ENCODE data around the gene SMC4. TPM values are rescaled to one million over a fixed set of nuclear protein-coding genes. Genes with fewer than 3 reads are reported as not detected.

Gene SMC4
- total and polyA plus RNA-seq, 2 of the 13 experiments (the other 11 are each of a cell fraction or from before 2014, with no cell fraction given): 19.2 to 74.3 TPM

GRCh38 chr3:160449636-160450598, 50.5 kb downstream of the SMC4 start, which contains the start of gene TRIM59:
Gene TRIM59 (minus strand): TSS chr3:160449786. CDS start chr3:160439183, 10,603 bp downstream.
- BruUV-seq (replicated peaks): no TSS peak
- H3K79me2 ChIP-seq (ENCODE audit: insufficient read depth, low read length): no peaks in the 10 kb centered on the region
- no peaks in the 10 kb centered on the region for H3K9me3 ChIP-seq (ENCODE audit: low read length)
- H2AFZ ChIP-seq (ENCODE audit: low read length): peak within 1 kb of the TSS; percentile 36
- FAIRE-seq (no peak), DNase-seq (ENCODE audit: low spot score) (peak; percentile 63), ATAC-seq (peak; percentile 94)
- peak within 1 kb of the TSS; percentile 54 to 78 (median 71) for H3K4me3 ChIP-seq (replicated peaks in 1 of 3; ENCODE audit: insufficient read depth in 1 of 3, low read depth in 2 of 3, low read length in 3 of 3)
- H4K20me1 ChIP-seq (ENCODE audit: insufficient read depth, low read length): no peaks in the 10 kb centered on the region
- no peaks in the 10 kb centered on the region for H3K36me3 ChIP-seq (replicated peaks in 1 of 2; ENCODE audit: control insufficient read depth in 1 of 2, insufficient read depth in 2 of 2, low read length in 2 of 2)
- intact Hi-C loops (cut with micrococcal nuclease; ENCODE audit: unreplicated experiment): loop anchor here (2.0 kb wide), 1 partner anchor 49 kb away; no protein-coding TSS in a partner anchor
- in situ Hi-C loops (cut with HindIII; ENCODE audit: extremely low pct_ligation_motif_present, low pct_unique_long_range_greater_than_20kb): no loop called here
- H3K4me2 ChIP-seq (ENCODE audit: low read depth, low read length): peak within 1 kb of the TSS; percentile 71
- WGBS (ENCODE audit: low lambda C conversion rate): 87% methylated on average over 40 of the region's 71 CpGs
- CTCF ChIA-PET (ENCODE audit: low intra/inter-chr PET ratio, low total read pairs): no interaction called here
- H3K9ac ChIP-seq (ENCODE audit: insufficient read depth, low read depth, low read length): peak within 1 kb of the TSS; percentile 55
- H3K4me1 ChIP-seq (ENCODE audit: insufficient read depth, low read length): 0 out of 2 replicates have a peak, but pooled peaks cover 11% of the 10 kb centered on the region
- H3K27me3 ChIP-seq (ENCODE audit: control insufficient read depth in 1 of 2, insufficient read depth in 2 of 2, low read length in 2 of 2): no peaks in the 10 kb centered on the region; a peak in 2 of 5 replicates
- POLR2A ChIA-PET: interaction anchor here (1.1 to 1.3 kb wide), 3 partner anchors 10 to 36 kb away, joined by 3 to 6 read pairs (median 4); no protein-coding TSS in a partner anchor
- H3K27ac ChIP-seq (ENCODE audit: extremely low read length, insufficient read depth, low read length): peak within 1 kb of the TSS; percentile 50
- TF ChIP-seq ZNF18 (CRISPR knock-in tag; IDR thresholded peaks at IDR 0.05; ENCODE audit: insufficient replicate concordance): no peak
- no peak for TF ChIP-seq ZNF782 (CRISPR knock-in tag; IDR thresholded peaks at IDR 0.05; ENCODE audit: borderline replicate concordance)
- no peak for TF ChIP-seq EZH2 (conservative IDR thresholded peaks at IDR 0.05; ENCODE audit: low read depth, low read length)
- TF ChIP-seq, protein P1, sequence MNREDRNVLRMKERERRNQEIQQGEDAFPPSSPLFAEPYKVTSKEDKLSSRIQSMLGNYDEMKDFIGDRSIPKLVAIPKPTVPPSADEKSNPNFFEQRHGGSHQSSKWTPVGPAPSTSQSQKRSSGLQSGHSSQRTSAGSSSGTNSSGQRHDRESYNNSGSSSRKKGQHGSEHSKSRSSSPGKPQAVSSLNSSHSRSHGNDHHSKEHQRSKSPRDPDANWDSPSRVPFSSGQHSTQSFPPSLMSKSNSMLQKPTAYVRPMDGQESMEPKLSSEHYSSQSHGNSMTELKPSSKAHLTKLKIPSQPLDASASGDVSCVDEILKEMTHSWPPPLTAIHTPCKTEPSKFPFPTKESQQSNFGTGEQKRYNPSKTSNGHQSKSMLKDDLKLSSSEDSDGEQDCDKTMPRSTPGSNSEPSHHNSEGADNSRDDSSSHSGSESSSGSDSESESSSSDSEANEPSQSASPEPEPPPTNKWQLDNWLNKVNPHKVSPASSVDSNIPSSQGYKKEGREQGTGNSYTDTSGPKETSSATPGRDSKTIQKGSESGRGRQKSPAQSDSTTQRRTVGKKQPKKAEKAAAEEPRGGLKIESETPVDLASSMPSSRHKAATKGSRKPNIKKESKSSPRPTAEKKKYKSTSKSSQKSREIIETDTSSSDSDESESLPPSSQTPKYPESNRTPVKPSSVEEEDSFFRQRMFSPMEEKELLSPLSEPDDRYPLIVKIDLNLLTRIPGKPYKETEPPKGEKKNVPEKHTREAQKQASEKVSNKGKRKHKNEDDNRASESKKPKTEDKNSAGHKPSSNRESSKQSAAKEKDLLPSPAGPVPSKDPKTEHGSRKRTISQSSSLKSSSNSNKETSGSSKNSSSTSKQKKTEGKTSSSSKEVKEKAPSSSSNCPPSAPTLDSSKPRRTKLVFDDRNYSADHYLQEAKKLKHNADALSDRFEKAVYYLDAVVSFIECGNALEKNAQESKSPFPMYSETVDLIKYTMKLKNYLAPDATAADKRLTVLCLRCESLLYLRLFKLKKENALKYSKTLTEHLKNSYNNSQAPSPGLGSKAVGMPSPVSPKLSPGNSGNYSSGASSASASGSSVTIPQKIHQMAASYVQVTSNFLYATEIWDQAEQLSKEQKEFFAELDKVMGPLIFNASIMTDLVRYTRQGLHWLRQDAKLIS (CRISPR knock-in tag; IDR thresholded peaks at IDR 0.05): no peak
- TF ChIP-seq ZNF33A (CRISPR knock-in tag; IDR thresholded peaks at IDR 0.05; ENCODE audit: borderline replicate concordance): no peak
- TF ChIP-seq PAF1 (CRISPR knock-in tag; IDR thresholded peaks at IDR 0.05): no peak
- TF ChIP-seq ZNF747 (CRISPR knock-in tag; IDR thresholded peaks at IDR 0.05; ENCODE audit: borderline replicate concordance): no peak
- no peak for TF ChIP-seq SNAI1 (CRISPR knock-in tag; IDR thresholded peaks at IDR 0.05; ENCODE audit: borderline replicate concordance)
- TF ChIP-seq SMAD9 (CRISPR knock-in tag; IDR thresholded peaks at IDR 0.05): no peak
- peak; percentile 47; the same call in 1 of the 2 replicates for TF ChIP-seq RXRA (CRISPR knock-in tag; IDR thresholded peaks at IDR 0.05)
- no peak for TF ChIP-seq ZBTB7B (CRISPR knock-in tag; IDR thresholded peaks at IDR 0.05)
- TF ChIP-seq JDP2 (CRISPR knock-in tag; IDR thresholded peaks at IDR 0.05; ENCODE audit: borderline replicate concordance): no peak
- 0 out of 2 replicates have a peak, but pooled peaks have one; percentile 41 for TF ChIP-seq ZSCAN21 (CRISPR knock-in tag; IDR thresholded peaks at IDR 0.05; ENCODE audit: borderline replicate concordance)
- TF ChIP-seq HDAC2 (CRISPR knock-in tag; IDR thresholded peaks at IDR 0.05): no peak
- no peak for TF ChIP-seq ZSCAN30 (CRISPR knock-in tag; IDR thresholded peaks at IDR 0.05)
- TF ChIP-seq GABPB1 (CRISPR knock-in tag; IDR thresholded peaks at IDR 0.05): peak; percentile 66; the same call in 1 of the 2 replicates
- no peak for TF ChIP-seq CBX1 (IDR thresholded peaks at IDR 0.05; ENCODE audit: low read depth)
- TF ChIP-seq ZNF451 (CRISPR knock-in tag; IDR thresholded peaks at IDR 0.05): no peak
